Measurements from ENCODE around the gene FBXL16.

- TF ChIP-seq POLR2A (IDR thresholded peaks at IDR 0.05), result no peak
- no peak for TF ChIP-seq CTCF (IDR thresholded peaks at IDR 0.05)
- TF ChIP-seq POLR2AphosphoS5 (IDR thresholded peaks at IDR 0.05), result no peak
These were observed 44.9 kb upstream of the FBXL16 start for GRCh38 chr16:750485-750884.

Measured in suprapubic skin (tissue), 4 donors.